Cardiac septum (tissue), 1 donor: ENCODE data around the gene SLC30A1. TPM values are rescaled to one million over a fixed set of nuclear protein-coding genes. Genes with fewer than 3 reads are reported as not detected.

Experiments used
- DNase-seq: peaks from one replicate; pipeline ENCODE4 v3.0.0-alpha.2; 2020; ENCODE audit warnings: low spot score
- intact Hi-C: fragments of 100-400 bp; cut with DNase I; formaldehyde crosslinking; loops from one replicate; pipeline ENCODE4 v1.14.0; 2022
- total RNA-seq: library from RNA; stranded (reverse); fragmentation: NEBNext Ultra II Directional; extraction: Animal tissue kit (Norgen Biotek cat#: 25700); gene quantifications from one replicate; pipeline ENCODE4 v1.2.1, GENCODE V29; 2021
- donor health status: DM: no; HTN: no; CAD: no.

SLC30A1 gene
- total RNA-seq, 1 donor from 2014 or later: 16.3 TPM

DNA sequence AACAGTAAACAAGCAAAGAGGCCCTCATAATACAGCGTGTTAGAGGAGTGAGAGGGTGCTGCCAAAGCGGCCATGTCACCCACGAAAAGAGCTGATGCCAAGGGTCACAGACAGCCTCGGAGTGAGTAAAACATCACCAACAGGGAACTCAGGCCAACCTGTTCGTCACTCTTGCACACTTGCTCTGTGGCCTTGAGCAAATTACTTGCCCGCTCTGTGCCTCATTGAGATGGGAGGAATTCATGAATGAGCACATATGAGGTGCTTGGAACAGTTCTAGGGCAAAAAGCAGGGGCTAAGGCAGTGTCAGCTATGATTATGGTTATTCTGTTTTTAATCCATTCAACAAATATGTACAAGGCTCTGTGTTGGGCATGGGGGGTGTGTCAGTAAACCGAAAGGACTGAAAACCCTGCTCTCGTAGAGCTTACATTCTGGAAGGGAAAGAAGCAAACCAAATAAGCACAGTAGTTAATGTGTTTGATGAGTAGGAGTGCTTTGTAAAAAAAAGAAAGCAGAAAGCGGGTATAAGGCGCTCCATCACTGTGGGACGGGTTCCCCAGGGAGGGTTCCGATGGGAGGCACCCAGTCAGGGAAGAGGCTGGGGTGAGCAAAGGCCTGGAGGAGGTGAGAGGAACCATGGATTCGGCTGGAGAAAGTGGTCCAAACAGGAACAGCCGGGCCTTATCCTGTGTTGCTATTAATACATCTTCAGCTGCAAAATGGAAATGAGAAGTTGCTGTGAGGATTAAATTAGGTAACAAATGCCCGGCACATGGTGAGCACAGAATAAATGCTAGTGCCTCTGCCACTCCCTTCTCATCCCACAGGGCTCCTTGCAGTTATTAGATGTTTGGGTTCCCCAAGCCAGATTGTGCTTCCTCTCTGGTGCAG is 47.5 kb downstream of the SLC30A1 start:
- intact Hi-C loops: no loop called here
- DNase-seq: no peak

DNA sequence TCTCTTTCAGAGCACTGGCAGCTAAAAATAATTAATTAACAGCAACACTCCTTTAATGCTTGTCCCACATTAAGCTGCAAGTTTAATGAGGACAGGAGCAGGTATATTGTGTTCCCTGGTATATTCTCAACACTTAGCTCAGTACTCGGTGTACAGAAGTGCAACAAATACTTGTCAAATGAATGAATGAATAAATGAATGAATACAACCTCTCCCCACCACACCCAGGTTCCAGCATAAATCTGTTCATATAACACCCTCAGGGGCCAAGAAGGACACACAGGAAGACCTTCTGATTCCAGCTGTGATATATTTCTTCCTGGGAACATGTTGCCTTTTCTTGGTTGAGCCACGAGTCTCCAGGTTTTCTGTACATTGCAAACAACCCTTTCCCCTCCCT is 48.9 kb downstream of the SLC30A1 start:
- intact Hi-C loops: no loop called here
- no peak for DNase-seq

DNA sequence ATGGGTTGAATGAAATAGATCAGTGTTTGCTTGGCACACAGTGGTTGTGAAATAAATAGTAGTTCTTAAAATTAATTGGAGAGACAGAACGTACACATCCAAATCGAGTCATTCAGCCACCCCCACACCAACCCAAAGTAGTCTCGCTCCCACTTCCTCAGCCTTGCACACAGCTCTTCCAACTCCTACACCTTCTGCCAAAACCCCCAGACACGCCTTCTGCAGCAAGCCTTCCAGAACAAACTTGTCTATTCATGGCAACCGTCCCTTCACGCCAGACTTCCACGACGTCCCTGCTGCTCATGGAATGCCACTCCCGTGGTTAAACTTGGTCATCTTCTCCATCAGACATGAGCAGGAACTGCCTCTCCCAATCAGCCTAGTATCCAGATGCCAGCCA is 49.5 kb downstream of the SLC30A1 start:
- intact Hi-C loops: no loop called here
- DNase-seq: no peak

DNA sequence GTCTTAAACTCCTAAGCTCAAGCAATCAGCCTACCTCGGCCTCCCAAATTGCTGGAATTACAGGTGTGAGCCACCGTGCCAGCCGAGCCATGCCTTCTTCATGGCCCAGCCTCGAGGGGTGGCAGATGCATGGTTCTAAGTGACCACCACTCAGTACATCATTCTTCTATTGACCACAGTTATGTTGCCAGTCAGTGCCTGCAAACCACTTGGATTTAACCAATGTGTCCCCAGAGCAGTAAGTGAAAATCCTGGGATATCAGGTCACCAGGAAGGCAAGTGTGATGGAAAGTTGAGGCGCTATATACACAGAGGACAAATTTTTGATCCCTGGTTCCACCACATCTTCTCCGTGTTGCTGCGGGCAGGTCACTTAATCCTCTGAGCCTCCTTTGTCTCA is 50.0 kb downstream of the SLC30A1 start:
- intact Hi-C loops: no loop called here
- no peak for DNase-seq

DNA sequence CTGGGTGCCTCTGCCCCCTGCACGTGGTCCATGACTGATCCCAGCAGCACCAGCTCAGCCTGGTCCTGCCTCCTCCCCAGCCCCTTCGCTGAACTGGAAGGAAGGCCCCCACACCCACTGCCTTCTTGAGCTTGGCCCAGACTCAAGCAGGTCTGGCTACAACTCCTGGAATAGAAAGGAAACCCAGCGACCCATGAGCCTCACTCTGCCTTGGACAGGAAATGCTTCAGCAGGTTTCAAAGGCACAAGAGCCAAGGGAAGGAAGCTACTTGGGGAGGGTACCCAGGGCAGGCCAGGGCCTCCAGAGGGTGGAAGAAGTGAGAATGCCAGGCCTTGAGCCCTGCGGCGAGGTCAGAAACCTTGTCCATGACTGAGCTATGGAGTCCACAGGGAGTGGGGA is 51.1 kb downstream of the SLC30A1 start:
- intact Hi-C loops: no loop called here
- no peak for DNase-seq

DNA sequence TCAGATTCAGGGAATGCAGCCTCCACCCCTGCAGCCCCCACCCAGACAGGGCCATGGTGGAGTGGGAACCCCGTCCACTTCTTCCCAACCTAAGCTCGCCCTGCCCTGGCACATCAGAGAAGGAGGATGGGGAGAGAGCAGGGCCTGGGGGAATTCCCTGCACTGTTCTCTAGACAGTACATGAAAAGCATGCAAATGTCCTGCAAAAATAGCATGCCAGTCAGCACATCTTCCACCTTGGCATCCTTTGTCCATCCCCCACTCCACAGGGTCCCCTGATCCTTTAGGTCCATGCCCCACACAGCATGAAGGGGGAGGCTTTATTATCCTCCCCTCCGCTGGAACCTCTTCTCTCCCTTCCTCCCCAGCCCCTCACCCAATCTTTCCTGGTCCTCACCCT is 52.0 kb downstream of the SLC30A1 start:
- intact Hi-C loops: no loop called here
- no peak for DNase-seq

DNA sequence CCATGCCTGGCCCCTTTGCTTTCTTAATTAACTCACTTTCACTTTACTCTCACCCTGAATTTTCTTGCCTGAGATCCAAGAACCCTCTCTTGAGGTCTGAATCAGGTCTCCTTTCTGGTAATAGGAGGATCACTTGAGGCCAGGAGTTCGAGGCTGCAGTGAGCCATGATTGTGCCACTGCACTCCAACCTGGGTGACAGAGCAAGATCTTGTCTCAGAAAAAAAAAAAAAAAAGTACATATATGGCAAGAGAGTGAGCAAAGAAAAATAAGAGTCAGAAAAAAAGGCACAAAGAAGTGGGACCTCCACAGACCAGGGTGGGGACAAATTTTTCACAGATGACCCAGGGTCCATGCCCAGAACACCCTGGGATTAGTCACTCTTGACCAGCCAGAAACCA is 52.9 kb downstream of the SLC30A1 start:
- intact Hi-C loops: no loop called here
- DNase-seq: no peak

DNA sequence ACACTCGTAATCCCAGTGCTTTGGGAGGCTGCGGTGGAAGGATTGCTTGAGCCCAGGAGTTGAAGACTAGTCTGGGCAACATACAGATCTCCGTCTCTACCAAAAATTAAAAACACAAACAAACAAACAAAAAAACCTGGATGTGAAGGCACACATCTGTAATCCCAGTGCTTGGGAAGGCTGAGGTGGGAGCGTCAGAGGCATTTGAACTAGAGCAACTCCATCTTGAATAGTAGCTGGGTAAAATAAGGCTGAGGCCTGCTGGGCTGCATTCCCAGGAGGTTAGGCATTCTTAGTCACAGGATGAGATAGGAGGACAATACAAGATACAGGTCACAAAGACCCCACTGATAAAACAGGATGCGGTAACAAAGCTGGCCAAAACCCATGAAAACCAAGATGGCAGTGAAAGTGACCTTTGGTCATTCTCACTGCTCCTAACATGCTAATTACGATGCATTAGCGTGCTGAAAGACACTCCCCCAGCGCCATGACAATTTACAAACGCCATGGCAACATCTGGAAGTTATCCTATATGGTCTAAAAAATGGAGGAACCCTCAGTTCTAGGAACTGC is 53.8 kb downstream of the SLC30A1 start:
- no peak for DNase-seq
- intact Hi-C loops: no loop called here

DNA sequence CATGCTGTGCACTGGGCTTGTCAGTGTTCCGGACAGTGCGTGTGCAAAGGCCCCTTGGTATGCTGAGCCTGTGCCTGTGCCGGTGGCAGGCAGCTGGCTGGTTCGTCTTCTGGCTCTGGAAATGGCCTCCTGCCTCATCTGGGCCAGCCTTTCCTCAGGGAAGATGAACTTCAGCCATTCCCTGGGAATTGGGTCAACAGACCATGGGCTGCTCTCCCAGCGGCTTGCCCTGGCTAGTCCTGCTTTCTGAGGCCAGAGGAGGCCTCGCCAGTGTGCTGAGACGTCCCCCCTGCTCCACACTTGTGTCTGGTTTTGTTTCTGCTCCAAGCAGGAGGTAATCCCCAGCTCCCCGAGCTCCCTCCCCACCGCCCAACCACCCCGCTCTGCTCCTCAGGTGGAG is 54.4 kb downstream of the SLC30A1 start:
- intact Hi-C loops: no loop called here
- DNase-seq: no peak

DNA sequence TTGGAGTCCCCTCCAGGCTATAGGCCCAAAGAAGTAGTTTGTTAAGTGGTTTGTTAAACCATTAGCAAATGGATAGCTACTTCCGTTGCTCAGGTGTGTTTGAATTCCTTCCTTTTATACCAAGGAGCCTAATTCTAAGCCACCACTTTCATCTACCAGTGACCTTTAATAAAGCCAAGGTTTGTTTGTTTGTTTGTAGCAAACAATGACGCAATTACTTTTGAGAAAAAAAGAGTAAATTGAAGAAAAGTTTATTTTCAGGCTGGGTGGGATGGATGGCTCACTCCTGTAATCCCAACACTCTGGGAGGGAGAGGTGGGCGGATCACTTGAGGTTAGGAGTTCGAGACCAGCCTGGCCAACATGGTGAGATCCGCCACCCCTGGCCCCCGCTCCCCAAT is 56.2 kb downstream of the SLC30A1 start:
- no peak for DNase-seq
- intact Hi-C loops: no loop called here

Other genes with a start within 250 kb of the SLC30A1 start
- not detected for gene RD3, start 87.0 kb downstream of the SLC30A1 start, total RNA-seq
- gene NEK2, start 96.5 kb upstream of the SLC30A1 start, total RNA-seq: not detected